DOHH2 (cell line): ENCODE measurements around the gene DHRS9.

Experiments
- CTCF ChIP-seq: fragments of 200-600 bp; sonication (generic); IDR thresholded peaks from one replicate; pipeline ENCODE4 v1.5.1; 2014; ENCODE audit warnings: antibody characterized with exemption, mild to moderate bottlenecking, low read depth, low read length; ENCODE audit not compliant: poor library complexity, severe bottlenecking
- EZH2phosphoT487 ChIP-seq: fragments of 200-600 bp; sonication (generic); IDR thresholded peaks from 2 replicates; pipeline ENCODE4 v1.6.1; 2017; ENCODE audit warnings: borderline replicate concordance, mild to moderate bottlenecking, antibody characterized with exemption, low read length, moderate library complexity, mixed read lengths

- TF ChIP-seq CTCF (no peak), EZH2phosphoT487 (no peak)
These were observed 44.7 kb downstream of the DHRS9 start for GRCh38 chr2:169114056-169114455.
